ENCODE measurements around the gene ABCA4.

Gene ABCA4

GRCh38 chr1:94029130-94029993 is 91.6 kb downstream of the ABCA4 start:
- no peaks in the 10 kb centered on the region for H4K20me1 ChIP-seq (ENCODE audit: insufficient read depth, low read length)
- H3K27me3 ChIP-seq (ENCODE audit: insufficient read depth, low read length, poor library complexity) = no peaks in the 10 kb centered on the region
- TF ChIP-seq CTCF (IDR thresholded peaks at IDR 0.05; ENCODE audit: borderline replicate concordance, extremely low read depth, low read length, poor library complexity, severe bottlenecking) (no peak), EZH2 (IDR thresholded peaks at IDR 0.05; ENCODE audit: borderline replicate concordance, low read depth, low read length, severe bottlenecking) (no peak)
- no peaks in the 10 kb centered on the region for H3K9me3 ChIP-seq (ENCODE audit: insufficient read depth, low read length, severe bottlenecking)
- no peak overlapping the region for H3K4me3 ChIP-seq (ENCODE audit: low read depth in 1 of 2, low read length in 2 of 2)
- no peaks in the 10 kb centered on the region for H3K79me2 ChIP-seq (ENCODE audit: insufficient read depth, low read length)
- no peaks in the 10 kb centered on the region for H3K36me3 ChIP-seq (ENCODE audit: insufficient read depth, low read length)
- ATAC-seq (ENCODE audit: insufficient read depth, low read depth) = 0 out of 3 replicates have a peak, but pooled peaks have one; percentile 29
- DNase-seq = peak; percentile 20
- no peak overlapping the region for H3K4me2 ChIP-seq (ENCODE audit: insufficient read depth, low read length)
- no peaks in the 10 kb centered on the region for H3K4me1 ChIP-seq (ENCODE audit: insufficient read depth, low read length)
- no peak overlapping the region for H3K9ac ChIP-seq (ENCODE audit: low read depth, low read length)
- no peak overlapping the region for H3K27ac ChIP-seq (ENCODE audit: low read length)
- H2AFZ ChIP-seq (ENCODE audit: low read depth, low read length) = no peak overlapping the region

- Histone ChIP-seq H3K79me2 (ENCODE audit: insufficient read depth, low read length) (no peaks in the 10 kb centered on the region), H2AFZ (ENCODE audit: low read depth, low read length) (no peak overlapping the region), H3K4me1 (ENCODE audit: insufficient read depth, low read length) (no peaks in the 10 kb centered on the region), H3K4me3 (ENCODE audit: low read depth in 1 of 2, low read length in 2 of 2) (no peak overlapping the region), H3K4me2 (ENCODE audit: insufficient read depth, low read length) (no peak overlapping the region), H4K20me1 (ENCODE audit: insufficient read depth, low read length) (no peaks in the 10 kb centered on the region), H3K27me3 (ENCODE audit: insufficient read depth, low read length, poor library complexity) (no peaks in the 10 kb centered on the region), H3K36me3 (ENCODE audit: insufficient read depth, low read length) (no peaks in the 10 kb centered on the region), H3K9ac (ENCODE audit: low read depth, low read length) (no peak overlapping the region), H3K9me3 (ENCODE audit: insufficient read depth, low read length, severe bottlenecking) (no peaks in the 10 kb centered on the region), H3K27ac (ENCODE audit: low read length) (no peak overlapping the region)
- TF ChIP-seq CTCF (IDR thresholded peaks at IDR 0.05; ENCODE audit: borderline replicate concordance, extremely low read depth, low read length, poor library complexity, severe bottlenecking) (no peak), EZH2 (IDR thresholded peaks at IDR 0.05; ENCODE audit: borderline replicate concordance, low read depth, low read length, severe bottlenecking) (no peak)
- no peak for DNase-seq
- ATAC-seq (ENCODE audit: insufficient read depth, low read depth) = no peak
Observed at GRCh38 chr1:94027721-94028515, 93.0 kb downstream of the ABCA4 start.

- Histone ChIP-seq H3K4me2 (ENCODE audit: insufficient read depth, low read length) (no peak overlapping the region), H3K79me2 (ENCODE audit: insufficient read depth, low read length) (no peaks in the 10 kb centered on the region), H3K4me1 (ENCODE audit: insufficient read depth, low read length) (no peaks in the 10 kb centered on the region), H3K9me3 (ENCODE audit: insufficient read depth, low read length, severe bottlenecking) (no peaks in the 10 kb centered on the region), H3K9ac (ENCODE audit: low read depth, low read length) (no peak overlapping the region), H4K20me1 (ENCODE audit: insufficient read depth, low read length) (no peaks in the 10 kb centered on the region), H3K36me3 (ENCODE audit: insufficient read depth, low read length) (no peaks in the 10 kb centered on the region), H3K27ac (ENCODE audit: low read length) (no peak overlapping the region), H3K4me3 (ENCODE audit: low read depth in 1 of 2, low read length in 2 of 2) (no peak overlapping the region), H3K27me3 (ENCODE audit: insufficient read depth, low read length, poor library complexity) (no peaks in the 10 kb centered on the region), H2AFZ (ENCODE audit: low read depth, low read length) (no peak overlapping the region; the same call in 1 of the 2 replicates)
- DNase-seq = no peak
- TF ChIP-seq EZH2 (IDR thresholded peaks at IDR 0.05; ENCODE audit: borderline replicate concordance, low read depth, low read length, severe bottlenecking) = no peak
- ATAC-seq (ENCODE audit: insufficient read depth, low read depth) = no peak
Observed at GRCh38 chr1:94026619-94027380, 94.1 kb downstream of the ABCA4 start.

Data from DND-41 (cell line).